NCI-H446 (cell line): Measurements from ENCODE around the gene STXBP5.

Experiments used
- DNase-seq, 2 experiments: peaks; one replicate each; lab custom pipeline; 2025; lab: John Stamatoyannopoulos, UW

Gene STXBP5

GRCh38 chr6:147211349-147211748 is 7.1 kb downstream of the STXBP5 start:
- no peak for DNase-seq

- DNase-seq: no peak
Observed at GRCh38 chr6:147211831-147212230, 7.6 kb downstream of the STXBP5 start.

- no peak for DNase-seq
Observed at GRCh38 chr6:147212622-147213021, 8.4 kb downstream of the STXBP5 start.

- no peak for DNase-seq
Observed at GRCh38 chr6:147213772-147214171, 9.6 kb downstream of the STXBP5 start.

GRCh38 chr6:147214248-147215227 is 10.3 kb downstream of the STXBP5 start:
- DNase-seq: no peak

GRCh38 chr6:147216915-147217314 is 12.7 kb downstream of the STXBP5 start:
- no peak for DNase-seq

- DNase-seq: no peak
Observed at GRCh38 chr6:147217840-147218404, 13.7 kb downstream of the STXBP5 start.

GRCh38 chr6:147218797-147219196 is 14.6 kb downstream of the STXBP5 start:
- no peak for DNase-seq

- no peak for DNase-seq
Observed at GRCh38 chr6:147219463-147219862, 15.2 kb downstream of the STXBP5 start.

- no peak for DNase-seq
Observed at GRCh38 chr6:147220345-147220744, 16.1 kb downstream of the STXBP5 start.

GRCh38 chr6:147221739-147222138 is 17.5 kb downstream of the STXBP5 start:
- no peak for DNase-seq

GRCh38 chr6:147222160-147222838 is 18.1 kb downstream of the STXBP5 start:
- DNase-seq: no peak

GRCh38 chr6:147223736-147224135 is 19.5 kb downstream of the STXBP5 start:
- DNase-seq: no peak

GRCh38 chr6:147226163-147226724 is 22.0 kb downstream of the STXBP5 start:
- no peak for DNase-seq

- DNase-seq: no peak
Observed at GRCh38 chr6:147226877-147227276, 22.7 kb downstream of the STXBP5 start.

- DNase-seq: no peak
Observed at GRCh38 chr6:147227770-147228320, 23.6 kb downstream of the STXBP5 start.

GRCh38 chr6:147231589-147231988 is 27.4 kb downstream of the STXBP5 start:
- no peak for DNase-seq

- no peak for DNase-seq
Observed at GRCh38 chr6:147234685-147235084, 30.5 kb downstream of the STXBP5 start.

- DNase-seq: no peak
Observed at GRCh38 chr6:147238164-147238563, 33.9 kb downstream of the STXBP5 start.

GRCh38 chr6:147238906-147239305 is 34.7 kb downstream of the STXBP5 start:
- no peak for DNase-seq

GRCh38 chr6:147244832-147245231 is 40.6 kb downstream of the STXBP5 start:
- DNase-seq: peak in 1 of 2 experiments; percentile 1

GRCh38 chr6:147245693-147246092 is 41.5 kb downstream of the STXBP5 start:
- no peak for DNase-seq
